GM12873 (cell line): ENCODE data around the gene KRT32.

Source experiments
- TF ChIP-seq, protein P1 (sequence below): IDR thresholded peaks from 2 replicates; pipeline ENCODE4 v1.5.1; 2012; ENCODE audit warnings: low read depth, mild to moderate bottlenecking, moderate library complexity, low read length, control low read depth; ENCODE audit not compliant: insufficient read depth; ENCODE audit errors: missing control alignments

KRT32 gene

GRCh38 chr17:41462705-41463104, 4.5 kb downstream of the KRT32 start:
- TF ChIP-seq, protein P1, sequence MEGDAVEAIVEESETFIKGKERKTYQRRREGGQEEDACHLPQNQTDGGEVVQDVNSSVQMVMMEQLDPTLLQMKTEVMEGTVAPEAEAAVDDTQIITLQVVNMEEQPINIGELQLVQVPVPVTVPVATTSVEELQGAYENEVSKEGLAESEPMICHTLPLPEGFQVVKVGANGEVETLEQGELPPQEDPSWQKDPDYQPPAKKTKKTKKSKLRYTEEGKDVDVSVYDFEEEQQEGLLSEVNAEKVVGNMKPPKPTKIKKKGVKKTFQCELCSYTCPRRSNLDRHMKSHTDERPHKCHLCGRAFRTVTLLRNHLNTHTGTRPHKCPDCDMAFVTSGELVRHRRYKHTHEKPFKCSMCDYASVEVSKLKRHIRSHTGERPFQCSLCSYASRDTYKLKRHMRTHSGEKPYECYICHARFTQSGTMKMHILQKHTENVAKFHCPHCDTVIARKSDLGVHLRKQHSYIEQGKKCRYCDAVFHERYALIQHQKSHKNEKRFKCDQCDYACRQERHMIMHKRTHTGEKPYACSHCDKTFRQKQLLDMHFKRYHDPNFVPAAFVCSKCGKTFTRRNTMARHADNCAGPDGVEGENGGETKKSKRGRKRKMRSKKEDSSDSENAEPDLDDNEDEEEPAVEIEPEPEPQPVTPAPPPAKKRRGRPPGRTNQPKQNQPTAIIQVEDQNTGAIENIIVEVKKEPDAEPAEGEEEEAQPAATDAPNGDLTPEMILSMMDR: no peak

- TF ChIP-seq, protein P1: no peak
Observed at GRCh38 chr17:41457676-41458075, 9.5 kb downstream of the KRT32 start.

GRCh38 chr17:41456204-41456603, 11.0 kb downstream of the KRT32 start:
- TF ChIP-seq, protein P1: no peak

- TF ChIP-seq, protein P1: no peak
Observed at GRCh38 chr17:41455236-41455635, 11.9 kb downstream of the KRT32 start.

DNA sequence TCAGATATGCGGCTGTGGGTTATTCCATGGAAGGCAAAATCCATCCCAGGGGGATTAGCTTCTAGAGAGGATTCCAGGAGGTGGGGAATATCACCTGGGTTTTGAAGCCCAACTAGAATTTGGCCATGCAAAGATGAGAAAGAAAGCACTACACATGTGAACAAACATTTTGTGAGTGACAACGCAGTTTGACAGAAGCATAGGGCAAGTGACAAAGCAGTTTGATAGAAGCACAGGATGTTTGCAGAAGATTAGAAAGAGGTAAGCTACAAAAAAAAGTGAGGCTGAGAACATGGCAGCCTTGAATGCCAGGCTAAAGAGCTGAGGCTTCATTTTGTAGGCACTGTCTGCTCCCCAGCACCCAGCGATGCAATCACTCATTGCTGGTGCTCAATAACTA, 14.1 kb downstream of the KRT32 start:
- TF ChIP-seq, protein P1: no peak

DNA sequence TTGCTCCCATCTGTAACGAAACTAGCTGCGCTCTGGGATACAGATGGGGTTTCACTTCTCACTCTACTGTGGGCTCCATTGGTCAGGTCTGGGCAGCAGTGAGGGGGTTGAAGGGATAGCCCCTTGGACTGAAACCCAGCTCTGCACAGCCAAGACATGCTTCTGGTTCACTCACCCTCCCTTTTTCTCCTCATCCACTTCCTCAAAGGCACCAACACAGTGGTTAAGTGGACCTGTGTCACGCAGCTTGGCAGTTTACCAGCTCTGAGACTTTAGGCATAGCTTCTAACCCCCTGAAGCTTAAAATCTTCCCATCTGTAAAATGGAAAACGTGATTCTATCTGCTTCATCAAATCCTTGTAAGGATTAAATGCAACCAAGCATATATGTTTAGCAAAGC, 14.9 kb downstream of the KRT32 start:
- TF ChIP-seq, protein P1: no peak

- TF ChIP-seq, protein P1: no peak
Observed at GRCh38 chr17:41451154-41451728, 15.9 kb downstream of the KRT32 start.
